CD4-positive, alpha-beta memory T cell (primary cell): ENCODE data around the gene PRR14L. TPM values are rescaled to one million over a fixed set of nuclear protein-coding genes. Genes with fewer than 3 reads are reported as not detected.
A peak's percentile ranks its signal among the peaks of the same experiment; 100 is the strongest.

Source experiments
- CTCF ChIA-PET: fragments of 350-600 bp; sonication (Branson Sonifier 250); formaldehyde crosslinking; loops from one replicate; lab custom pipeline; 2021; ENCODE audit warnings: inconsistent platforms; ENCODE audit not compliant: partially characterized antibody; lab: Charles Lee
- POLR2A ChIA-PET: fragments of 350-600 bp; sonication (Branson Sonifier 250); formaldehyde crosslinking; loops from one replicate; lab custom pipeline; 2021; ENCODE audit not compliant: partially characterized antibody; lab: Charles Lee
- DNase-seq, 5 donors: peaks; one replicate each; pipeline versions ENCODE4 v3.0.0 to v3.0.0-alpha.2; 2020 to 2022; ENCODE audit warnings: mixed read lengths in 1 of 5
- H3K27ac ChIP-seq: one replicate; pipeline ENCODE4 v1.7.0; 2013; ENCODE audit warnings: low read depth, low read length
- H3K27me3 ChIP-seq: 2 replicates; pipeline ENCODE4 v1.7.0; 2013; ENCODE audit warnings: mild to moderate bottlenecking, low read length, moderate library complexity; ENCODE audit not compliant: insufficient read depth
- H3K36me3 ChIP-seq: 2 replicates; pipeline ENCODE4 v1.7.0; 2013; ENCODE audit warnings: mild to moderate bottlenecking, low read length, moderate library complexity; ENCODE audit not compliant: insufficient read depth
- H3K4me1 ChIP-seq: 2 replicates; pipeline ENCODE4 v1.7.0; 2013; ENCODE audit warnings: mild to moderate bottlenecking, low read length, moderate library complexity; ENCODE audit not compliant: insufficient read depth
- H3K4me3 ChIP-seq, 2 donors: one replicate each; pipeline ENCODE4 v1.7.0; 2013; ENCODE audit warnings: low read length in 2 of 2, mild to moderate bottlenecking in 1 of 2
- H3K9me3 ChIP-seq, 2 donors: one replicate each; pipeline ENCODE4 v1.7.0; 2013; ENCODE audit warnings: low read length in 2 of 2, control low read depth in 1 of 2; ENCODE audit not compliant: control insufficient read depth in 1 of 2
- H3K27ac Mint-ChIP-seq, 7 donors: one replicate each; pipeline ENCODE4 v1.8.0; 2020 to 2021; ENCODE audit warnings: mixed read lengths in 7 of 7, mild to moderate bottlenecking in 6 of 7, inconsistent platforms in 3 of 7, moderate library complexity in 3 of 7
- H3K27me3 Mint-ChIP-seq, 2 donors: one replicate each; pipeline ENCODE4 v1.8.0; 2020 to 2021; ENCODE audit warnings: mixed read lengths in 2 of 2
- H3K36me3 Mint-ChIP-seq, 2 donors: one replicate each; pipeline ENCODE4 v1.8.0; 2020 to 2021; ENCODE audit warnings: mixed read lengths in 2 of 2, inconsistent platforms in 1 of 2, mild to moderate bottlenecking in 1 of 2
- H3K4me1 Mint-ChIP-seq, 4 donors: one replicate each; pipeline ENCODE4 v1.8.0; 2020 to 2021; ENCODE audit warnings: mixed read lengths in 4 of 4, mild to moderate bottlenecking in 1 of 4
- H3K4me3 Mint-ChIP-seq, 8 donors: one replicate each; pipeline ENCODE4 v1.8.0; 2020 to 2021; ENCODE audit warnings: mixed read lengths in 8 of 8, mild to moderate bottlenecking in 7 of 8, moderate library complexity in 6 of 8, inconsistent platforms in 3 of 8
- H3K9me3 Mint-ChIP-seq, 8 donors: one replicate each; pipeline ENCODE4 v1.8.0; 2020 to 2021; ENCODE audit warnings: mixed read lengths in 8 of 8, mild to moderate bottlenecking in 5 of 8, inconsistent platforms in 3 of 8, moderate library complexity in 1 of 8
- intact Hi-C: fragments of 100-400 bp; cut with micrococcal nuclease; formaldehyde crosslinking; loops from one replicate; pipeline ENCODE4 v1.15.1; 2023
- polyA plus RNA-seq, 2 donors: library from polyadenylated mRNA; unstranded; fragments of 300-500 nt; fragmentation: Illumina TruSeq; gene quantifications; one replicate each; pipeline ENCODE4 v1.2.3, GENCODE V29; 2021
- total RNA-seq, 2 experiments: library from RNA; stranded (reverse); gene quantifications; one replicate each; pipeline ENCODE4 v1.2.3, GENCODE V29; 2021

Gene PRR14L
- total and polyA plus RNA-seq, 4 experiments from 2014 or later = 13.4 to 72.6 (median 53.6) TPM

DNA sequence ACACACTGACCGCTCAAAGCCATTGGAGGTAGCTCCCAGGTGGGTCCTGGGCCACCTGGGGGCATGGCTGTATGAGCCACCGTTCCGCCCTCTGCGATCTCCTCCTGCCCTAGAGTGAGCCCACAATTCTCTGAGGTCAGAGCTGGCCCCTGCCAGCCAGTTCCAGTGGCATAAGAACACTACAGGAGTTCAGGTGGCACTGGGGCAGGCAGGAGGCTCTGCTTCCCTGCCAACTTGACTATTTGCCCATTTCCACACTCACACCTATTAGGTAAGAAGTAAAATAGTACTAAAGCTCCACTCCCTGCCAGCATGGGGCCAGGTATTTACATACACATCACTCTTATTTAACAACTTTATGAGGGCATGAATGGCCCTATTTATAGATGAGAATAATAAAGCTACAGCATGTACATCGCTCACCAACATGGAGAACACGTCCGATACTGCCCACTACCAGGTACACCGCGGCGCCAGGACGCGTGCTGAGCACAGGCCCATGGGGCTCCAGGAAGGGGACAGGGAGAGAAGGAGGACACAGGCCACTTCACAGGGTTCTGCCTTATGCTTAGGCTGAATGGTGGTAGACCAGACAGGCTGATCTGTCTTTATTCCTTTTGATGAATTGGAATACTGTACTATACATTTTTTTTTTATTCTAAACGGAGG, 114.2 kb downstream of the PRR14L start:
- intact Hi-C loops = loop anchor here (10.0 kb wide), 1 partner anchor 871 kb away; no protein-coding TSS in a partner anchor
- DNase-seq = no peak
- no peaks in the 10 kb centered on the region for H3K27me3 Mint-ChIP-seq
- H3K4me1 Mint-ChIP-seq = peaks cover 16 to 55% (median 34%) of the 10 kb centered on the region in 4 donors
- CTCF ChIA-PET = interaction anchor here (7.0 kb wide), 1 partner anchor 79 kb away, joined by 65 read pairs; no protein-coding TSS in a partner anchor
- Histone ChIP-seq H3K36me3 (no peaks in the 10 kb centered on the region), H3K27me3 (no peaks in the 10 kb centered on the region), H3K27ac (no peak overlapping the region), H3K9me3 (no peaks in the 10 kb centered on the region), H3K4me1 (peaks cover 39% of the 10 kb centered on the region), H3K4me3 (no peak overlapping the region)
- H3K9me3 Mint-ChIP-seq = no peaks in the 10 kb centered on the region
- no peak overlapping the region for H3K4me3 Mint-ChIP-seq
- peak overlapping the region in 5 of 7 donors; percentile 52 to 80 (median 70) for H3K27ac Mint-ChIP-seq
- H3K36me3 Mint-ChIP-seq = no peaks in the 10 kb centered on the region
- POLR2A ChIA-PET = no interaction called here

DNA sequence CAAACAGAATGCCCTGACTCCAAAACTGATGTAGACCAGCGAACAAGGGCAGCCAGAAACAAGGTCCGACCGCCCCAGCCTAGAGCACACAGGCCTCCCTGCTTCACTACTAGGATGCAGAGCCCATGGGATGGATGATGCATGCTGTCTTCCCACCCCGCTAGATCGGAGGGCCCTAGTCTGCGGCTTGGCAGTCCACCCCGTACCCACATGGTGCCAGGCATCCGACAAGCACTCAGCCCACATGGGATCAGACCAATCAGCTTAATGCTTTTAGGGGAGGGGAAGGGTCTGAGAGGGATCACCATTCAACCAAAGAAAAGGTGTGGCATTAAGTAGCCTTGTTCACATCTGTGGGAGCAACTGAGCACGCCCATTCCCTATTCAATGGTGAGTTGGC, 118.5 kb downstream of the PRR14L start:
- POLR2A ChIA-PET = interaction anchor here (0.7 to 2.1 kb wide), 14 partner anchors 24 to 343 kb away, joined by 3 to 23 read pairs (median 5); partner anchors contain the start of genes EIF4ENIF1, PATZ1, PISD and PRR14L
- intact Hi-C loops = loop anchor here (5.0 to 10.0 kb wide), 3 partner anchors 44 to 867 kb away; partner anchors contain the start of gene PIK3IP1

More for the DNA sequence above, 118.5 kb downstream of the PRR14L start:
- Histone ChIP-seq H3K27me3 (no peaks in the 10 kb centered on the region), H3K36me3 (no peaks in the 10 kb centered on the region), H3K4me3 (no peak overlapping the region), H3K27ac (peak overlapping the region; percentile 86), H3K9me3 (no peaks in the 10 kb centered on the region), H3K4me1 (peaks cover 56% of the 10 kb centered on the region)
- Mint-ChIP-seq H3K4me3 (peak overlapping the region; percentile 69 to 79 (median 74)), H3K27me3 (no peaks in the 10 kb centered on the region), H3K4me1 (peaks cover 21 to 62% (median 40%) of the 10 kb centered on the region in 4 donors), H3K9me3 (peaks cover 0 to 5% (median 0%) of the 10 kb centered on the region in 8 donors), H3K27ac (peak overlapping the region; percentile 80 to 96 (median 92)), H3K36me3 (no peaks in the 10 kb centered on the region)
- no peak for DNase-seq
- CTCF ChIA-PET = interaction anchor here (1.0 to 7.0 kb wide), 9 partner anchors 15 to 712 kb away, joined by 3 to 65 read pairs (median 4); partner anchors contain the start of genes PATZ1 and PISD

Other genes with a start within 250 kb of the PRR14L start
- 10 to 100 TPM; 34.3 to 35.4 TPM for gene PISD, start 87.9 kb downstream of the PRR14L start, total RNA-seq
- 10 to 100 TPM; 16.7 to 27.3 TPM for gene PISD, start 87.9 kb downstream of the PRR14L start, polyA plus RNA-seq
- gene DEPDC5, start 3.9 kb upstream of the PRR14L start, total RNA-seq = 10 to 100 TPM; 52.3 to 54.4 TPM
- 10 to 100 TPM in 1 of 2 donors, 1 to 10 TPM in 1; 3.9 to 11.7 TPM for gene DEPDC5, start 3.9 kb upstream of the PRR14L start, polyA plus RNA-seq
- gene YWHAH, start 194.4 kb upstream of the PRR14L start, total RNA-seq = 10 to 100 TPM; 48.0 to 57.0 TPM
- 100 to 1,000 TPM in 1 of 2 donors, 10 to 100 TPM in 1; 99.3 to 126 TPM for gene YWHAH, start 194.4 kb upstream of the PRR14L start, polyA plus RNA-seq